ENCODE results near the gene FGGY. TPM values are rescaled to one million over a fixed set of nuclear protein-coding genes. Genes with fewer than 3 reads are reported as not detected.

Gene FGGY
- total RNA-seq, 1 experiment from 2014 or later = 14.6 TPM

DNA sequence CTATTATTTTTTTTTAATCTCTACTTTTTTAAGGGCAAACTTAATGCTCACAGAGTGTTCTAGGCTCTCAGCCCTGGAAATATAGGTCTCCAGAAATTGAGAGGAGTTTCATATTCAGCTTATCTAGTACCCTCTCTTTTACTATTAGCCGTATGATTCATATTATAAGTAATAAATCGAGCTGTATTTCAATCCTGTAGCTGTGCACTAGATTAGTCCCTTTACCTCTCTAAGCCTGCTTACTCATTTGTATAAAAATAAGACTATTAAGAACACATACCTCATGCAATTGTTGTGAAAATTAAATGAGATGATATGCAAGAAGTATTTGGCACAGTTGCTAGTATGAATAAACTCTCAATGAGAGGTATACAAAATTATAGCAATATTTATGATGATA lies 389.7 kb downstream of the FGGY start:
- H3K27ac Mint-ChIP-seq = no peak overlapping the region; a peak in 1 of 7 replicates
- no peaks in the 10 kb centered on the region for H3K27me3 Mint-ChIP-seq (ENCODE audit: low read depth)
- peaks cover 15 to 22% of the 10 kb centered on the region in 2 experiments for H3K4me1 Mint-ChIP-seq
- Histone ChIP-seq H3K9ac (ENCODE audit: extremely low read depth, insufficient read length, low read length) (no peak overlapping the region), H3K23ac (ENCODE audit: insufficient read length, low read depth, low read length) (no peak overlapping the region), H2AK5ac (ENCODE audit: insufficient read length, low read length) (no peak overlapping the region), H2BK5ac (ENCODE audit: insufficient read length, low read length) (no peak overlapping the region), H3K4me2 (ENCODE audit: insufficient read depth, insufficient read length, low read length) (no peak overlapping the region), H4K5ac (ENCODE audit: insufficient read length, low read depth, low read length) (no peak overlapping the region), H3K14ac (ENCODE audit: insufficient read depth, low read length) (no peak overlapping the region), H3K79me2 (ENCODE audit: insufficient read depth, low read length) (no peaks in the 10 kb centered on the region), H3K56ac (ENCODE audit: insufficient read length, low read depth, low read length) (no peak overlapping the region), H3K79me1 (ENCODE audit: insufficient read depth, low read depth, low read length, poor library complexity, severe bottlenecking) (no peaks in the 10 kb centered on the region), H3K18ac (ENCODE audit: insufficient read length, low read depth, low read length) (no peak overlapping the region), H2BK12ac (ENCODE audit: insufficient read length, low read depth, low read length) (no peak overlapping the region), H2AFZ (ENCODE audit: low read length) (no peak overlapping the region), H2BK120ac (ENCODE audit: low read depth, low read length, poor library complexity, severe bottlenecking) (no peak overlapping the region), H3K23me2 (ENCODE audit: insufficient read length, low read depth, low read length, poor library complexity, severe bottlenecking) (no peaks in the 10 kb centered on the region), H3K4me1 (ENCODE audit: insufficient read depth, low read length) (no peaks in the 10 kb centered on the region; the same call in 1 of the 2 replicates), H3K4ac (ENCODE audit: low read depth, low read length) (no peak overlapping the region), H3K27me3 (ENCODE audit: insufficient read depth, low read length) (no peaks in the 10 kb centered on the region), H3T11ph (ENCODE audit: low read length) (no peak overlapping the region), H3K27ac (ENCODE audit: insufficient read length, low read depth, low read length) (no peak overlapping the region), H4K20me1 (ENCODE audit: control insufficient read depth, insufficient read depth, insufficient read length) (no peaks in the 10 kb centered on the region), H4K8ac (replicated peaks; ENCODE audit: insufficient read length, low read depth, low read length) (no peak overlapping the region), H2BK15ac (ENCODE audit: low read depth, low read length) (no peak overlapping the region), H2BK20ac (ENCODE audit: low read depth, low read length, poor library complexity, severe bottlenecking) (no peak overlapping the region), H4K91ac (ENCODE audit: insufficient read length, low read depth, low read length) (no peak overlapping the region), H3K9me3 (ENCODE audit: control insufficient read depth, low read depth, low read length) (no peaks in the 10 kb centered on the region)
- WGBS (ENCODE audit: extremely low coverage, insufficient read length, low lambda C conversion rate) = no CpG with 5 or more reads among the region's 2 CpGs
- H3K9me3 Mint-ChIP-seq = no peaks in the 10 kb centered on the region
- H3K36me3 Mint-ChIP-seq (ENCODE audit: insufficient read depth in 1 of 3, low read depth in 3 of 3) = no peaks in the 10 kb centered on the region
- TF ChIP-seq, protein P1, sequence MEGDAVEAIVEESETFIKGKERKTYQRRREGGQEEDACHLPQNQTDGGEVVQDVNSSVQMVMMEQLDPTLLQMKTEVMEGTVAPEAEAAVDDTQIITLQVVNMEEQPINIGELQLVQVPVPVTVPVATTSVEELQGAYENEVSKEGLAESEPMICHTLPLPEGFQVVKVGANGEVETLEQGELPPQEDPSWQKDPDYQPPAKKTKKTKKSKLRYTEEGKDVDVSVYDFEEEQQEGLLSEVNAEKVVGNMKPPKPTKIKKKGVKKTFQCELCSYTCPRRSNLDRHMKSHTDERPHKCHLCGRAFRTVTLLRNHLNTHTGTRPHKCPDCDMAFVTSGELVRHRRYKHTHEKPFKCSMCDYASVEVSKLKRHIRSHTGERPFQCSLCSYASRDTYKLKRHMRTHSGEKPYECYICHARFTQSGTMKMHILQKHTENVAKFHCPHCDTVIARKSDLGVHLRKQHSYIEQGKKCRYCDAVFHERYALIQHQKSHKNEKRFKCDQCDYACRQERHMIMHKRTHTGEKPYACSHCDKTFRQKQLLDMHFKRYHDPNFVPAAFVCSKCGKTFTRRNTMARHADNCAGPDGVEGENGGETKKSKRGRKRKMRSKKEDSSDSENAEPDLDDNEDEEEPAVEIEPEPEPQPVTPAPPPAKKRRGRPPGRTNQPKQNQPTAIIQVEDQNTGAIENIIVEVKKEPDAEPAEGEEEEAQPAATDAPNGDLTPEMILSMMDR (conservative IDR thresholded peaks at IDR 0.05) = no peak
- DNase-seq = no peak
- H3K4me3 Mint-ChIP-seq = no peak overlapping the region
